ENCODE data around the gene MINDY4.
"Not testable (repeated sequence)": the region's sequence is repeated elsewhere in the genome, so short reads cannot be mapped to it uniquely, and the experiment has no call there.

Gene MINDY4

GRCh38 chr7:30831936-30832335 is 60.7 kb downstream of the MINDY4 start:
- DNase-seq (ENCODE audit: low read depth in 2 of 3, low spot score in 2 of 3) = no peak

GRCh38 chr7:30834017-30834674 is 62.9 kb downstream of the MINDY4 start:
- not testable (repeated sequence) for DNase-seq (ENCODE audit: low read depth in 2 of 3, low spot score in 2 of 3)

- no peak for DNase-seq (ENCODE audit: low read depth in 2 of 3, low spot score in 2 of 3)
Measured at GRCh38 chr7:30835396-30835915, 64.2 kb downstream of the MINDY4 start.

GRCh38 chr7:30836991-30837390 is 65.8 kb downstream of the MINDY4 start:
- no peak for DNase-seq (ENCODE audit: low read depth in 2 of 3, low spot score in 2 of 3)

GRCh38 chr7:30837581-30837980 is 66.4 kb downstream of the MINDY4 start:
- no peak for DNase-seq (ENCODE audit: low read depth in 2 of 3, low spot score in 2 of 3)

- DNase-seq (ENCODE audit: low read depth in 2 of 3, low spot score in 2 of 3) = no peak
Measured at GRCh38 chr7:30838008-30838407, 66.8 kb downstream of the MINDY4 start.

- no peak for DNase-seq (ENCODE audit: low read depth in 2 of 3, low spot score in 2 of 3)
Measured at GRCh38 chr7:30840141-30841024, 69.2 kb downstream of the MINDY4 start.

GRCh38 chr7:30841025-30841735 is 70.0 kb downstream of the MINDY4 start:
- no peak for DNase-seq (ENCODE audit: low read depth in 2 of 3, low spot score in 2 of 3)

GRCh38 chr7:30841801-30842541 is 70.8 kb downstream of the MINDY4 start:
- no peak for DNase-seq (ENCODE audit: low read depth in 2 of 3, low spot score in 2 of 3)

GRCh38 chr7:30842542-30843451 is 71.6 kb downstream of the MINDY4 start:
- DNase-seq (ENCODE audit: low read depth in 2 of 3, low spot score in 2 of 3) = no peak

GRCh38 chr7:30843741-30844482 is 72.7 kb downstream of the MINDY4 start:
- DNase-seq (ENCODE audit: low read depth in 2 of 3, low spot score in 2 of 3) = no peak

GRCh38 chr7:30844483-30844874 is 73.3 kb downstream of the MINDY4 start:
- no peak for DNase-seq (ENCODE audit: low read depth in 2 of 3, low spot score in 2 of 3)

GRCh38 chr7:30844916-30845315 is 73.7 kb downstream of the MINDY4 start:
- no peak for DNase-seq (ENCODE audit: low read depth in 2 of 3, low spot score in 2 of 3)

GRCh38 chr7:30845426-30846135 is 74.4 kb downstream of the MINDY4 start:
- DNase-seq (ENCODE audit: low read depth in 2 of 3, low spot score in 2 of 3) = no peak

GRCh38 chr7:30846378-30846777 is 75.2 kb downstream of the MINDY4 start:
- no peak for DNase-seq (ENCODE audit: low read depth in 2 of 3, low spot score in 2 of 3)

- DNase-seq (ENCODE audit: low read depth in 2 of 3, low spot score in 2 of 3) = no peak
Measured at GRCh38 chr7:30848121-30848855, 77.1 kb downstream of the MINDY4 start.

GRCh38 chr7:30849565-30849964 is 78.3 kb downstream of the MINDY4 start:
- DNase-seq (ENCODE audit: low read depth in 2 of 3, low spot score in 2 of 3) = no peak

- DNase-seq (ENCODE audit: low read depth in 2 of 3, low spot score in 2 of 3) = no peak
Measured at GRCh38 chr7:30850426-30850825, 79.2 kb downstream of the MINDY4 start.
